ENCODE results near the gene LYZ. TPM values are rescaled to one million over a fixed set of nuclear protein-coding genes. Genes with fewer than 3 reads are reported as not detected.

The LYZ gene
- total RNA-seq (100 to 1,000 TPM; 255 to 394 TPM), polyA plus RNA-seq (ENCODE audit: insufficient read length in 6 of 6) (10 to 100 TPM; 44.5 to 84.8 (median 54.2) TPM)
- long read RNA-seq, donor 1, transcript LYZ-201 (4 exons, 1,530 nt) = major isoform, 6 of 72 reads
- long read RNA-seq, donor 1, partial matches to known transcripts = 66 of 72 reads
- long read RNA-seq, donor 1, other reads (novel, unspliced or antisense) = 0 of 72 reads
- long read RNA-seq, donor 2, transcript LYZ-201 (4 exons, 1,530 nt) = major isoform, 6 of 6 reads
- long read RNA-seq, donor 2, partial matches to known transcripts = 0 of 6 reads
- long read RNA-seq, donor 2, other reads (novel, unspliced or antisense) = 0 of 6 reads
- long read RNA-seq, donor 3, transcript LYZ-201 (4 exons, 1,530 nt) = major isoform, 5 of 5 reads
- long read RNA-seq, donor 3, partial matches to known transcripts = 0 of 5 reads
- long read RNA-seq, donor 3, other reads (novel, unspliced or antisense) = 0 of 5 reads
- long read RNA-seq, donor 4, transcript LYZ-201 (4 exons, 1,530 nt) = major isoform, 236 of 277 reads
- long read RNA-seq, donor 4, partial matches to known transcripts = 0 of 277 reads
- long read RNA-seq, donor 4, other reads (novel, unspliced or antisense) = 40 of 277 reads
- long read RNA-seq, donor 5, transcript LYZ-201 (4 exons, 1,530 nt) = major isoform, 5 of 5 reads
- long read RNA-seq, donor 5, partial matches to known transcripts = 0 of 5 reads
- long read RNA-seq, donor 5, other reads (novel, unspliced or antisense) = 0 of 5 reads
- long read RNA-seq, donor 6, partial matches to known transcripts = 0 of 3 reads
- long read RNA-seq, donor 6, other reads (novel, unspliced or antisense) = 0 of 3 reads
- long read RNA-seq, donor 7, partial matches to known transcripts = 0 of 4 reads
- long read RNA-seq, donor 7, other reads (novel, unspliced or antisense) = 0 of 4 reads
- long read RNA-seq, donor 8, transcript LYZ-201 (4 exons, 1,530 nt) = major isoform, 10 of 10 reads
- long read RNA-seq, donor 8, partial matches to known transcripts = 0 of 10 reads
- long read RNA-seq, donor 8, other reads (novel, unspliced or antisense) = 0 of 10 reads
- long read RNA-seq, donor 9 = 0 reads
- long read RNA-seq, donor 10, transcript LYZ-201 (4 exons, 1,530 nt) = major isoform, 32 of 53 reads
- long read RNA-seq, donor 10, partial matches to known transcripts = 0 of 53 reads
- long read RNA-seq, donor 10, other reads (novel, unspliced or antisense) = 21 of 53 reads
- long read RNA-seq, donor 11 = 0 reads
- long read RNA-seq, donor 12, transcript LYZ-201 (4 exons, 1,530 nt) = major isoform, 7 of 7 reads
- long read RNA-seq, donor 12, partial matches to known transcripts = 0 of 7 reads
- long read RNA-seq, donor 12, other reads (novel, unspliced or antisense) = 0 of 7 reads

GRCh38 chr12:69348162-69348938 lies at the start of gene LYZ:
Gene LYZ (plus strand): TSS chr12:69348381. CDS start chr12:69348409, 28 bp downstream.
- intact Hi-C loops (cut with DNase I) = no loop called here
- Histone ChIP-seq H3K27ac (peak within 1 kb of the TSS; percentile 21 to 89), H3K9me3 (no peaks in the 10 kb centered on the region), H3K4me1 (peaks cover 2 to 50% of the 10 kb centered on the region in 2 donors), H3K4me3 (peak within 1 kb of the TSS in 1 of 2 donors; percentile 40), H3K27me3 (no peaks in the 10 kb centered on the region), H3K36me3 (no peaks in the 10 kb centered on the region)
- ATAC-seq (peak; percentile 81), DNase-seq (no peak)
- TF ChIP-seq CTCF (IDR thresholded peaks at IDR 0.05) = no peak

GRCh38 chr12:69298947-69299346 lies 49.2 kb upstream of the LYZ start:
- H3K9me3 ChIP-seq = peaks cover 2 to 4% of the 10 kb centered on the region in 2 donors
- ATAC-seq = no peak
- intact Hi-C loops (cut with DNase I) = no loop called here
- H3K27ac ChIP-seq = no peak overlapping the region
- TF ChIP-seq CTCF (IDR thresholded peaks at IDR 0.05) = no peak
- no peaks in the 10 kb centered on the region for H3K36me3 ChIP-seq
- no peak for DNase-seq
- no peak overlapping the region for H3K4me3 ChIP-seq
- H3K27me3 ChIP-seq = no peaks in the 10 kb centered on the region
- no peaks in the 10 kb centered on the region for H3K4me1 ChIP-seq

- Histone ChIP-seq H3K9me3 (peaks cover 0 to 18% of the 10 kb centered on the region in 2 donors), H3K36me3 (no peaks in the 10 kb centered on the region), H3K27ac (no peak overlapping the region), H3K27me3 (no peaks in the 10 kb centered on the region), H3K4me3 (no peak overlapping the region), H3K4me1 (no peaks in the 10 kb centered on the region)
- no peak for TF ChIP-seq CTCF (IDR thresholded peaks at IDR 0.05)
- ATAC-seq (no peak), DNase-seq (no peak)
- intact Hi-C loops (cut with DNase I) = no loop called here
Observed at GRCh38 chr12:69304284-69304683, 43.9 kb upstream of the LYZ start.

- intact Hi-C loops (cut with DNase I) = no loop called here
- Histone ChIP-seq H3K27me3 (no peaks in the 10 kb centered on the region), H3K27ac (no peak overlapping the region), H3K4me1 (no peaks in the 10 kb centered on the region), H3K36me3 (no peaks in the 10 kb centered on the region), H3K4me3 (no peak overlapping the region), H3K9me3 (peaks cover 0 to 19% of the 10 kb centered on the region in 2 donors)
- ATAC-seq = no peak
- TF ChIP-seq CTCF (IDR thresholded peaks at IDR 0.05) = no peak
- DNase-seq = no peak
Observed at GRCh38 chr12:69309461-69309860, 38.7 kb upstream of the LYZ start.

Measured in left lung (tissue), 14 donors.